CD4-positive, alpha-beta T cell (primary cell): Measurements from ENCODE around the gene IER5. TPM values are rescaled to one million over a fixed set of nuclear protein-coding genes. Genes with fewer than 3 reads are reported as not detected.

Source experiments
- ATAC-seq: fragments of 200-7000 bp; cut with Tn5 transposase; one replicate; pipeline ENCODE4 v1.10.0; 2022; ENCODE audit warnings: mild to moderate bottlenecking; ENCODE audit not compliant: poor library complexity
- CTCF ChIA-PET: fragments of 350-600 bp; sonication (Branson Sonifier 250); formaldehyde crosslinking; loops from one replicate; lab custom pipeline; 2021; ENCODE audit warnings: antibody characterized with exemption, inconsistent platforms; lab: Charles Lee
- POLR2A ChIA-PET: fragments of 350-600 bp; sonication (Branson Sonifier 250); formaldehyde crosslinking; loops from one replicate; lab custom pipeline; 2021; ENCODE audit warnings: antibody characterized with exemption, inconsistent platforms; lab: Charles Lee
- DNase-seq, 14 experiments: peaks; one replicate each; pipeline ENCODE4 v3.0.0-alpha.2; 2013 to 2020; ENCODE audit warnings: mixed read lengths in 2 of 14
- H3K27ac ChIP-seq, 2 donors: one replicate each; pipeline versions ENCODE4 v1.5.1 to v1.7.0; 2013; ENCODE audit warnings: low read length in 2 of 2, low read depth in 1 of 2, mild to moderate bottlenecking in 1 of 2
- H3K27me3 ChIP-seq, 2 experiments: 1 replicate in 1 of 2; 2 replicates in 1 of 2; pipeline versions ENCODE4 v1.6.1 to v1.7.0; 2013; ENCODE audit warnings: low read length in 2 of 2, control low read depth in 1 of 2, mild to moderate bottlenecking in 1 of 2, moderate library complexity in 1 of 2; ENCODE audit not compliant: insufficient read depth in 2 of 2, control insufficient read depth in 1 of 2
- H3K36me3 ChIP-seq: one replicate; pipeline ENCODE4 v1.6.1; 2013; ENCODE audit warnings: low read length, control low read depth; ENCODE audit not compliant: insufficient read depth
- H3K4me1 ChIP-seq: one replicate; pipeline ENCODE4 v1.6.1; 2013; ENCODE audit warnings: low read length, control low read depth; ENCODE audit not compliant: insufficient read depth
- H3K4me3 ChIP-seq: one replicate; pipeline ENCODE4 v1.5.1; 2013; ENCODE audit warnings: mild to moderate bottlenecking, low read length, moderate library complexity
- H3K9me3 ChIP-seq, 2 experiments: 1 replicate in 1 of 2; 2 replicates in 1 of 2; pipeline versions ENCODE4 v1.6.1 to v1.7.0; 2013; ENCODE audit warnings: low read length in 2 of 2, mild to moderate bottlenecking in 2 of 2, control low read depth in 1 of 2, moderate library complexity in 1 of 2; ENCODE audit not compliant: control insufficient read depth in 1 of 2, insufficient read depth in 1 of 2
- H3K27ac Mint-ChIP-seq: one replicate; pipeline ENCODE4 v1.8.0; 2020; ENCODE audit warnings: mixed read lengths
- H3K27me3 Mint-ChIP-seq: one replicate; pipeline ENCODE4 v1.8.0; 2021; ENCODE audit warnings: mixed read lengths
- H3K36me3 Mint-ChIP-seq: one replicate; pipeline ENCODE4 v1.8.0; 2021; ENCODE audit warnings: low read depth, mixed read lengths
- H3K4me1 Mint-ChIP-seq: one replicate; pipeline ENCODE4 v1.8.0; 2021; ENCODE audit warnings: low read depth, mixed read lengths
- H3K4me3 Mint-ChIP-seq: one replicate; pipeline ENCODE4 v1.8.0; 2020; ENCODE audit warnings: mild to moderate bottlenecking, mixed read lengths
- H3K9me3 Mint-ChIP-seq: one replicate; pipeline ENCODE4 v1.8.0; 2020; ENCODE audit warnings: mixed read lengths
- intact Hi-C, 2 experiments: fragments of 100-400 bp; cut with DNase I in 1 of 2; cut with micrococcal nuclease in 1 of 2; formaldehyde crosslinking; loops; one replicate each; pipeline versions ENCODE4 v1.15.1 to v1.9.0; 2023 to 2025; cut with DNase I, micrococcal nuclease
- total RNA-seq, 174 experiments: library from RNA in 2 of 174; stranded (reverse) in 2 of 174; gene quantifications; one replicate each; pipeline ENCODE4 v1.2.3 and lab custom pipeline; 2021 to 2026
- TF ChIP-seq, protein P1 (sequence below): fragments of 200-600 bp; IDR thresholded peaks from one replicate; pipeline ENCODE4 v1.8.0; 2022; ENCODE audit warnings: antibody characterized with exemption, mild to moderate bottlenecking

IER5 gene
- total RNA-seq, 2 experiments from 2014 or later = 53.8 to 54.1 TPM

- H3K4me3 ChIP-seq = no peak overlapping the region
- H3K27me3 Mint-ChIP-seq = peaks cover 16% of the 10 kb centered on the region
- H3K27ac Mint-ChIP-seq = no peak overlapping the region
- intact Hi-C loops = no loop called here
- DNase-seq = no peak
- no peaks in the 10 kb centered on the region for H3K9me3 ChIP-seq
- POLR2A ChIA-PET = interaction anchor here (1.1 kb wide), 1 partner anchor 68 kb away, joined by 4 read pairs; no protein-coding TSS in a partner anchor
- CTCF ChIA-PET = interaction anchor here (1.2 to 1.4 kb wide), 2 partner anchors 43 to 61 kb away, joined by 3 read pairs; no protein-coding TSS in a partner anchor
- peaks cover 4% of the 10 kb centered on the region for H3K4me1 ChIP-seq
- no peaks in the 10 kb centered on the region for H3K36me3 Mint-ChIP-seq
- no peaks in the 10 kb centered on the region for H3K9me3 Mint-ChIP-seq
- peaks cover 0 to 6% of the 10 kb centered on the region in 2 experiments for H3K27me3 ChIP-seq
- TF ChIP-seq, protein P1, sequence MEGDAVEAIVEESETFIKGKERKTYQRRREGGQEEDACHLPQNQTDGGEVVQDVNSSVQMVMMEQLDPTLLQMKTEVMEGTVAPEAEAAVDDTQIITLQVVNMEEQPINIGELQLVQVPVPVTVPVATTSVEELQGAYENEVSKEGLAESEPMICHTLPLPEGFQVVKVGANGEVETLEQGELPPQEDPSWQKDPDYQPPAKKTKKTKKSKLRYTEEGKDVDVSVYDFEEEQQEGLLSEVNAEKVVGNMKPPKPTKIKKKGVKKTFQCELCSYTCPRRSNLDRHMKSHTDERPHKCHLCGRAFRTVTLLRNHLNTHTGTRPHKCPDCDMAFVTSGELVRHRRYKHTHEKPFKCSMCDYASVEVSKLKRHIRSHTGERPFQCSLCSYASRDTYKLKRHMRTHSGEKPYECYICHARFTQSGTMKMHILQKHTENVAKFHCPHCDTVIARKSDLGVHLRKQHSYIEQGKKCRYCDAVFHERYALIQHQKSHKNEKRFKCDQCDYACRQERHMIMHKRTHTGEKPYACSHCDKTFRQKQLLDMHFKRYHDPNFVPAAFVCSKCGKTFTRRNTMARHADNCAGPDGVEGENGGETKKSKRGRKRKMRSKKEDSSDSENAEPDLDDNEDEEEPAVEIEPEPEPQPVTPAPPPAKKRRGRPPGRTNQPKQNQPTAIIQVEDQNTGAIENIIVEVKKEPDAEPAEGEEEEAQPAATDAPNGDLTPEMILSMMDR = no peak
- H3K4me3 Mint-ChIP-seq = no peak overlapping the region
- H3K27ac ChIP-seq = no peak overlapping the region
- no peak for ATAC-seq
- no peaks in the 10 kb centered on the region for H3K36me3 ChIP-seq
- peaks cover 7% of the 10 kb centered on the region for H3K4me1 Mint-ChIP-seq
These were observed 7.1 kb upstream of the IER5 start for GRCh38 chr1:181081395-181081794.

- no peak overlapping the region for H3K27ac ChIP-seq
- no peaks in the 10 kb centered on the region for H3K9me3 ChIP-seq
- CTCF ChIA-PET = interaction anchor here (0.6 to 3.8 kb wide), 20 partner anchors 14 to 568 kb away, joined by 3 to 54 read pairs (median 5); partner anchors contain the start of gene STX6
- peaks cover 4% of the 10 kb centered on the region for H3K36me3 Mint-ChIP-seq
- no peak overlapping the region for H3K27ac Mint-ChIP-seq
- H3K4me1 ChIP-seq = peaks cover 9% of the 10 kb centered on the region
- no peak overlapping the region for H3K4me3 ChIP-seq
- peak; percentile 60 for ATAC-seq
- peaks cover 5% of the 10 kb centered on the region for H3K27me3 Mint-ChIP-seq
- H3K4me3 Mint-ChIP-seq = no peak overlapping the region
- peak in 13 of 14 experiments; percentile 27 to 87 (median 52) for DNase-seq
- TF ChIP-seq, protein P1 = peak; percentile 68
- H3K27me3 ChIP-seq = no peaks in the 10 kb centered on the region
- POLR2A ChIA-PET = interaction anchor here (0.8 to 1.2 kb wide), 7 partner anchors 21 to 82 kb away, joined by 4 to 8 read pairs (median 6); no protein-coding TSS in a partner anchor
- intact Hi-C loops = loop anchor here (1.0 to 2.0 kb wide), 5 partner anchors 43 to 313 kb away; no protein-coding TSS in a partner anchor
- no peaks in the 10 kb centered on the region for H3K36me3 ChIP-seq
- H3K4me1 Mint-ChIP-seq = peaks cover 17% of the 10 kb centered on the region
- H3K9me3 Mint-ChIP-seq = no peaks in the 10 kb centered on the region
These were observed 4.5 kb upstream of the IER5 start for GRCh38 chr1:181083842-181084605.

DNA sequence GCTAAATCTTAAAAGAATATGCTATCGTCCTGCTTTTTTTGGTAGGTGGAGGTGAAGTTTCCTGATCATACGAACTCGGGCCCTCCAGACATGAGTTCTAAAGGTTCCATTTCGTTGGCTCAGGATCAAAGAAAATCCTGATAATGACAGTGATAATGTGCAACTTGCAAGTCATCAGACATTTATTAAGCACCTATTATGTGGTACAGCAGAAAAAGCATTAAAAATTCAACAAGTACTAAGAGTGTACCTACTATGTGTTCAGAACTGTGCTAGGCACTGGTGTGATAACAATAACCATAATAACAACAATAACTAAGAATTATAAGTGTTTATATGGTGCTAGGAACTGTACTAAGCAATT, 3.9 kb upstream of the IER5 start:
- no peaks in the 10 kb centered on the region for H3K9me3 Mint-ChIP-seq
- CTCF ChIA-PET = interaction anchor here (0.7 to 3.8 kb wide), 16 partner anchors 14 to 569 kb away, joined by 3 to 54 read pairs (median 5); partner anchors contain the start of gene STX6
- H3K27me3 Mint-ChIP-seq = peaks cover under 1% of the 10 kb centered on the region
- H3K4me1 Mint-ChIP-seq = peaks cover 17% of the 10 kb centered on the region
- intact Hi-C loops = loop anchor here (1.0 to 2.0 kb wide), 5 partner anchors 44 to 312 kb away; no protein-coding TSS in a partner anchor
- POLR2A ChIA-PET = interaction anchor here (0.8 to 1.2 kb wide), 5 partner anchors 52 to 81 kb away, joined by 4 to 8 read pairs (median 6); no protein-coding TSS in a partner anchor
- DNase-seq (no peak), ATAC-seq (no peak)
- TF ChIP-seq, protein P1 = no peak
- Histone ChIP-seq H3K4me1 (peaks cover 9% of the 10 kb centered on the region), H3K27ac (no peak overlapping the region), H3K27me3 (no peaks in the 10 kb centered on the region), H3K4me3 (no peak overlapping the region), H3K9me3 (no peaks in the 10 kb centered on the region), H3K36me3 (no peaks in the 10 kb centered on the region)
- H3K36me3 Mint-ChIP-seq = peaks cover 6% of the 10 kb centered on the region
- H3K27ac Mint-ChIP-seq = no peak overlapping the region
- H3K4me3 Mint-ChIP-seq = no peak overlapping the region
